OCI-LY7 (cell line): ENCODE data around the gene SGMS1. TPM values are rescaled to one million over a fixed set of nuclear protein-coding genes. Genes with fewer than 3 reads are reported as not detected.

ENCODE experiments used
- BruUV-seq: library from RNA; stranded (reverse); fragments of 400-500 nt; replicated peaks from 2 replicates; lab custom pipeline; 2021; lab: Mats Ljungman, UMichigan
- CTCF ChIA-PET: fragments of 300-600 bp; sonication (Branson Sonifier 250); formaldehyde crosslinking; loops from one replicate; lab custom pipeline; 2022; ENCODE audit warnings: antibody characterized with exemption; ENCODE audit not compliant: unreplicated experiment; lab: Charles Lee
- POLR2A ChIA-PET: fragments of 300-600 bp; sonication (Branson Sonifier 250); formaldehyde crosslinking; loops from one replicate; lab custom pipeline; 2022; ENCODE audit warnings: antibody characterized with exemption; lab: Charles Lee
- DNase-seq: peaks from one replicate; pipeline ENCODE4 v3.0.0-alpha.2; 2015; ENCODE audit warnings: low spot score
- H2AFZ ChIP-seq: fragments of 200-600 bp; sonication (generic), shearing (Covaris generic); 2 replicates; pipeline ENCODE4 v1.6.1; 2014; ENCODE audit warnings: mild to moderate bottlenecking, antibody characterized with exemption, low read length, moderate library complexity
- H3K27ac ChIP-seq: fragments of 200-600 bp; sonication (generic); 2 replicates; pipeline ENCODE4 v1.5.1; 2014; ENCODE audit warnings: mixed run types, low read depth, mild to moderate bottlenecking, moderate library complexity, low read length, inconsistent platforms; ENCODE audit not compliant: poor library complexity, severe bottlenecking
- H3K36me3 ChIP-seq: fragments of 200-600 bp; sonication (generic); 2 replicates; pipeline ENCODE4 v1.6.1; 2014; ENCODE audit warnings: mild to moderate bottlenecking, antibody characterized with exemption, low read length, moderate library complexity, mixed read lengths; ENCODE audit not compliant: insufficient read depth
- H3K4me1 ChIP-seq: fragments of 200-600 bp; sonication (generic); 2 replicates; pipeline ENCODE4 v1.5.1; 2014; ENCODE audit warnings: mild to moderate bottlenecking, low read length; ENCODE audit not compliant: insufficient read depth, poor library complexity, severe bottlenecking
- H3K4me2 ChIP-seq: fragments of 200-600 bp; sonication (generic); 2 replicates; pipeline ENCODE4 v1.6.1; 2014; ENCODE audit warnings: mild to moderate bottlenecking, low read length
- H3K4me3 ChIP-seq: fragments of 200-600 bp; sonication (generic); 2 replicates; pipeline ENCODE4 v1.5.1; 2014; ENCODE audit warnings: mild to moderate bottlenecking, low read depth, low read length; ENCODE audit not compliant: poor library complexity, severe bottlenecking
- H3K79me2 ChIP-seq: fragments of 200-600 bp; sonication (generic); 2 replicates; pipeline ENCODE4 v1.6.1; 2016; ENCODE audit warnings: low read depth, mild to moderate bottlenecking, low read length, moderate library complexity, mixed read lengths; ENCODE audit not compliant: insufficient read depth
- H3K9me2 ChIP-seq: fragments of 200-600 bp; sonication (generic); 2 replicates; pipeline ENCODE4 v1.6.1; 2016; ENCODE audit warnings: mild to moderate bottlenecking, low read length, mixed read lengths; ENCODE audit not compliant: insufficient read depth
- H3K9me3 ChIP-seq: fragments of 200-600 bp; sonication (generic); 2 replicates; pipeline ENCODE4 v1.6.1; 2014; ENCODE audit warnings: mild to moderate bottlenecking, mixed run types, low read length, mixed read lengths
- H4K20me1 ChIP-seq: fragments of 200-600 bp; sonication (generic); 2 replicates; pipeline ENCODE4 v1.6.1; 2014; ENCODE audit warnings: mild to moderate bottlenecking, antibody characterized with exemption, low read length, moderate library complexity, mixed read lengths; ENCODE audit not compliant: insufficient read depth
- CTCF ChIP-seq: fragments of 200-600 bp; sonication (generic); conservative IDR thresholded peaks from 2 replicates; pipeline ENCODE4 v1.5.1; 2014; ENCODE audit warnings: mild to moderate bottlenecking, antibody characterized with exemption, low read length, moderate library complexity, mixed read lengths
- EZH2phosphoT487 ChIP-seq: fragments of 200-600 bp; sonication (generic); IDR thresholded peaks from 2 replicates; pipeline ENCODE4 v1.6.1; 2018; ENCODE audit warnings: low read depth, borderline replicate concordance, mild to moderate bottlenecking, mixed run types, antibody characterized with exemption, low read length, moderate library complexity, mixed read lengths
- intact Hi-C: fragments of 100-400 bp; cut with micrococcal nuclease; formaldehyde crosslinking; loops from one replicate; pipeline ENCODE4 v1.10.0; 2022; ENCODE audit not compliant: unreplicated experiment
- total RNA-seq, 2 experiments: library from RNA; depleted of rRNA in 1 of 2; stranded (reverse); fragments of >200 nt in 1 of 2; shearing (Covaris generic) in 1 of 2; gene quantifications; 2 replicates each; pipeline ENCODE4 v1.2.3, GENCODE V29; 2014 to 2022

The SGMS1 gene
- total RNA-seq, 2 experiments from 2014 or later = 45.4 to 57.5 TPM

DNA sequence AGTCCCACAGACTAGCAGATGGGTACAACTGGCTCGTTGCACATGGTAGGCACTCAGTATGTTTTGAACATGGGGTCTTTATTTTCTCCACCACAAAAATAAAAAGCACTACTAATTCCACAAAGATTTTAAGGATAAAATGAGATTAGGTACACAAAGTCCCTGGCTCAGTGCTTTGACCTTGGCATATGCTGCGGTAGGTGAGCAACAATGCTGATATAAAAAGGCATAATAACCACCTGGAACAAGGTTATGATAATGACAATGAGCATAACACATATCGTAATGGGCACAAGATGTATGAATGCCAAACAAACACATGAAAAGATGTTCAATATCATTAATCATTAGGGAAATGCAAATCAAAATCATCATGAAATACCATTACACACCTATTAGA, 26.9 kb downstream of the SGMS1 start:
- Histone ChIP-seq H3K27ac (no peak overlapping the region), H3K79me2 (peaks cover 5% of the 10 kb centered on the region; the same call in 1 of the 2 replicates), H3K9me3 (no peaks in the 10 kb centered on the region), H4K20me1 (no peaks in the 10 kb centered on the region), H2AFZ (no peak overlapping the region), H3K4me3 (no peak overlapping the region), H3K4me1 (no peaks in the 10 kb centered on the region), H3K4me2 (no peak overlapping the region), H3K36me3 (no peaks in the 10 kb centered on the region), H3K9me2 (no peaks in the 10 kb centered on the region)
- POLR2A ChIA-PET = interaction anchor here (1.0 kb wide), 2 partner anchors 9 to 28 kb away, joined by 4 read pairs; no protein-coding TSS in a partner anchor
- BruUV-seq = no TSS peak
- intact Hi-C loops = no loop called here
- DNase-seq = no peak
- CTCF ChIA-PET = no interaction called here
- TF ChIP-seq EZH2phosphoT487 (no peak), CTCF (no peak)

GRCh38 chr10:50596456-50596855, 27.3 kb downstream of the SGMS1 start:
- H3K4me3 ChIP-seq = no peak overlapping the region
- no peaks in the 10 kb centered on the region for H3K9me2 ChIP-seq
- no peaks in the 10 kb centered on the region for H3K9me3 ChIP-seq
- intact Hi-C loops = no loop called here
- CTCF ChIA-PET = no interaction called here
- no peak overlapping the region for H3K4me2 ChIP-seq
- no peaks in the 10 kb centered on the region for H3K36me3 ChIP-seq
- no peak overlapping the region for H2AFZ ChIP-seq
- TF ChIP-seq EZH2phosphoT487 (no peak), CTCF (no peak)
- H3K27ac ChIP-seq = no peak overlapping the region
- 0 out of 2 replicates have a peak, but pooled peaks cover 3% of the 10 kb centered on the region for H3K79me2 ChIP-seq
- no peak for DNase-seq
- no peaks in the 10 kb centered on the region for H4K20me1 ChIP-seq
- BruUV-seq = no TSS peak
- H3K4me1 ChIP-seq = no peaks in the 10 kb centered on the region
- POLR2A ChIA-PET = interaction anchor here (1.0 kb wide), 1 partner anchor 9 kb away, joined by 4 read pairs; no protein-coding TSS in a partner anchor

DNA sequence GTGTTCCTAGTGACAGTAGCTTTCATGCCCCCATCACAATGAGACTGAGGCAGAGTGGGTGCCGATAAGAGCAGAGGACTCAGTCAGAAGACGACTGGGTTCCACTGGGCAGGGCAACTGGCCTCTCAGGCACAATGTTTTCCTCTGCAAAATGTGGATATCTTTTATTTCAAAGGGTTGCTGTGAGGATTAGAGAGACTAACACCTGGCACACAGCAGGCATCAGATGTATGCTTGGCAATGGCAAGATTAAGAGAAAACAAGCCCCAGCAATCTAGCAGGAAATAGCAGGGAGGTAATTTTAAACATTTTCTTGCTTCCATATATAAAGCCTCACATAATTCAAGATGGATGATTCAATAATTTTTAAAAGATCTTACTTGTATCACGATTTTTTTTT, 28.0 kb downstream of the SGMS1 start:
- ChIA-PET CTCF (no interaction called here), POLR2A (no interaction called here)
- TF ChIP-seq EZH2phosphoT487 = no peak
- no peak for TF ChIP-seq CTCF
- intact Hi-C loops = no loop called here
- H3K9me2 ChIP-seq = no peaks in the 10 kb centered on the region
- no peaks in the 10 kb centered on the region for H3K9me3 ChIP-seq
- H3K4me3 ChIP-seq = no peak overlapping the region
- DNase-seq = no peak
- no peaks in the 10 kb centered on the region for H4K20me1 ChIP-seq
- H3K4me1 ChIP-seq = no peaks in the 10 kb centered on the region
- H3K36me3 ChIP-seq = no peaks in the 10 kb centered on the region
- BruUV-seq = no TSS peak
- no peak overlapping the region for H3K27ac ChIP-seq
- H3K79me2 ChIP-seq = 0 out of 2 replicates have a peak, but pooled peaks cover 3% of the 10 kb centered on the region
- H2AFZ ChIP-seq = no peak overlapping the region
- no peak overlapping the region for H3K4me2 ChIP-seq
